ENCODE measurements around the gene MSANTD2. TPM values are rescaled to one million over a fixed set of nuclear protein-coding genes. Genes with fewer than 3 reads are reported as not detected.

MSANTD2 gene
- total and polyA plus RNA-seq, 2 of the 4 experiments (the other 2 are of a cell fraction) = 5.0 to 6.0 TPM

DNA sequence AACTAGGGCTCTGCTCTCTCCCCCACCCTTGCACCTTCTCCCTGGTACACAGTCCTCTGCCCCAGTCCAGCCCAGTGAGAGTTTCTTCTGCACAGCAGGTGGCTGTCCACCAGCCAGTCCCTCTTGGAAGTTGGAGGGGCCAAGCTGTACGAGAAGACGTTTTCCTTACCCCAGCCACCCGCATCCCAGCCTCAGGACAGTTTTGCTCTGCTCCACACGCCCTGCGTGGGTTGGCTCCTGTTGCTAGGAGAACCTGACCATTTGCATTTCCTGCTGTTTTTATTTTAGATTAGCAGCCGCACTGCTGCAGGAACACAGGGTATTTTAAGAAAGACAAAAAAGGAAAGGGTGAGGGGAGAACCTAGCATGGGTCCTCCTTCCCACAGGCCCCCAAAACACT, 78.0 kb downstream of the MSANTD2 start:
- BruUV-seq (replicated peaks) = no TSS peak
- no peak overlapping the region for H3K14ac ChIP-seq (replicated peaks; ENCODE audit: low read depth, low read length)
- H2AFZ ChIP-seq (replicated peaks; ENCODE audit: low read length, poor library complexity) = no peak overlapping the region
- H3K27ac ChIP-seq (ENCODE audit: insufficient read depth, low read length) = no peak overlapping the region
- no peaks in the 10 kb centered on the region for H3K79me1 ChIP-seq (ENCODE audit: low read depth in 1 of 2, low read length in 2 of 2)
- no peak overlapping the region for H3K4me3 ChIP-seq (ENCODE audit: insufficient read depth, low read depth, low read length)
- no peaks in the 10 kb centered on the region for H4K20me1 ChIP-seq (ENCODE audit: insufficient read depth, low read length)
- no peak for ATAC-seq (ENCODE audit: low read depth)
- in situ Hi-C loops (cut with MboI; ENCODE audit: low sequenced_read_pairs) (no loop called here), intact Hi-C loops (cut with micrococcal nuclease) (no loop called here), dilution Hi-C loops (cut with HindIII; ENCODE audit: low sequenced_read_pairs, unreplicated experiment) (no loop called here)
- no peaks in the 10 kb centered on the region for H3K9me3 ChIP-seq (ENCODE audit: control insufficient read depth, insufficient read depth, low read length)
- no peak overlapping the region for H3K18ac ChIP-seq (ENCODE audit: low read depth, low read length)
- no peak overlapping the region for H4K91ac ChIP-seq (ENCODE audit: insufficient read depth, low read depth, low read length)
- H3K56ac ChIP-seq (ENCODE audit: extremely low read depth, insufficient read depth, low read length) = no peak overlapping the region
- ChIA-PET POLR2A (ENCODE audit: unreplicated experiment) (no interaction called here), CTCF (no interaction called here)
- H4K5ac ChIP-seq (ENCODE audit: low read depth, low read length) = no peak overlapping the region
- TF ChIP-seq MAFK (IDR thresholded peaks at IDR 0.05; ENCODE audit: low read depth, low read length) (no peak), FOS (IDR thresholded peaks at IDR 0.05; ENCODE audit: low read depth, low read length) (no peak), BHLHE40 (IDR thresholded peaks at IDR 0.05; ENCODE audit: low read depth, low read length) (no peak), MAZ (IDR thresholded peaks at IDR 0.05; ENCODE audit: borderline replicate concordance, low read depth, low read length) (no peak), CHD1 (IDR thresholded peaks at IDR 0.05; ENCODE audit: low read depth, low read length) (no peak), NFE2L2 (IDR thresholded peaks at IDR 0.05; ENCODE audit: low read depth, low read length) (no peak), MXI1 (IDR thresholded peaks at IDR 0.05; ENCODE audit: borderline replicate concordance, low read depth, low read length) (no peak), POLR2A (IDR thresholded peaks at IDR 0.05; ENCODE audit: low read depth, low read length) (no peak)
- TF ChIP-seq, protein P1, sequence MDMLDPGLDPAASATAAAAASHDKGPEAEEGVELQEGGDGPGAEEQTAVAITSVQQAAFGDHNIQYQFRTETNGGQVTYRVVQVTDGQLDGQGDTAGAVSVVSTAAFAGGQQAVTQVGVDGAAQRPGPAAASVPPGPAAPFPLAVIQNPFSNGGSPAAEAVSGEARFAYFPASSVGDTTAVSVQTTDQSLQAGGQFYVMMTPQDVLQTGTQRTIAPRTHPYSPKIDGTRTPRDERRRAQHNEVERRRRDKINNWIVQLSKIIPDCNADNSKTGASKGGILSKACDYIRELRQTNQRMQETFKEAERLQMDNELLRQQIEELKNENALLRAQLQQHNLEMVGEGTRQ (IDR thresholded peaks at IDR 0.05; ENCODE audit: low read depth, low read length) = no peak
- no peak overlapping the region for H3K9ac ChIP-seq (ENCODE audit: low read depth, low read length)
- no peaks in the 10 kb centered on the region for H3K36me3 ChIP-seq (ENCODE audit: control insufficient read depth, insufficient read depth, low read length)
- peaks cover 36% of the 10 kb centered on the region for H3K27me3 ChIP-seq (ENCODE audit: control insufficient read depth, insufficient read depth, low read length)
- H2BK5ac ChIP-seq (ENCODE audit: low read depth, low read length, poor library complexity, severe bottlenecking) = no peak overlapping the region
- H3K4ac ChIP-seq (ENCODE audit: low read depth, low read length) = no peak overlapping the region
- no peak overlapping the region for H2AK5ac ChIP-seq (ENCODE audit: low read depth, low read length)
- H2BK120ac ChIP-seq (ENCODE audit: low read depth, low read length) = no peak overlapping the region
- H3K4me2 ChIP-seq (ENCODE audit: low read depth, low read length) = no peak overlapping the region
- H2BK15ac ChIP-seq (ENCODE audit: low read depth, low read length) = no peak overlapping the region
- DNase-seq = no peak
- peaks cover 12% of the 10 kb centered on the region for H3K9me1 ChIP-seq (ENCODE audit: insufficient read depth, low read length)
- H3K4me1 ChIP-seq (ENCODE audit: control insufficient read depth, insufficient read depth, low read length) = peaks cover 6% of the 10 kb centered on the region
- H3K23ac ChIP-seq (ENCODE audit: low read depth, low read length) = no peak overlapping the region
- H4K8ac ChIP-seq (ENCODE audit: low read depth in 2 of 2, low read length in 2 of 2) = no peak overlapping the region
- no peak overlapping the region for H2AK9ac ChIP-seq (replicated peaks; ENCODE audit: low read depth, low read length, poor library complexity)
- H2BK20ac ChIP-seq (ENCODE audit: low read depth, low read length) = no peak overlapping the region
- WGBS, 2 experiments (ENCODE audit: extremely low coverage in 2 of 2, insufficient read length in 1 of 2) = no CpG with 5 or more reads among the region's 6 CpGs
